Endothelial cell of umbilical vein (primary cell): Measurements from ENCODE around the gene SHROOM4. TPM values are rescaled to one million over a fixed set of nuclear protein-coding genes. Genes with fewer than 3 reads are reported as not detected.

Experiments used
- BruUV-seq: library from RNA; stranded (reverse); fragments of 400-500 nt; replicated peaks from 2 replicates; lab custom pipeline; 2021; lab: Mats Ljungman, UMichigan
- CTCF ChIA-PET: fragments of 300-600, 350-600 bp; sonication (Branson Sonifier 250); formaldehyde crosslinking; loops from one replicate; lab custom pipeline; 2021; ENCODE audit warnings: antibody characterized with exemption, inconsistent platforms; lab: Charles Lee
- POLR2A ChIA-PET: fragments of 300-600, 350-600 bp; sonication (Branson Sonifier 250); formaldehyde crosslinking; loops from one replicate; lab custom pipeline; 2021; ENCODE audit warnings: antibody characterized with exemption, inconsistent platforms; lab: Charles Lee
- DNase-seq: peaks from one replicate; pipeline ENCODE4 v3.0.0-alpha.2; 2011; ENCODE audit warnings: low read depth, low spot score
- FAIRE-seq: peaks from 2 replicates; lab custom pipeline; 2011; peaks lifted over from hg19 to GRCh38; lab: Jason Lieb, UNC
- H2AFZ ChIP-seq: 2 replicates; pipeline ENCODE4 v1.6.0; 2012; ENCODE audit warnings: low read depth, low read length, control low read depth, inconsistent platforms
- H3K27ac ChIP-seq: 2 replicates; pipeline ENCODE4 v1.5.1; 2011; ENCODE audit warnings: low read depth, mild to moderate bottlenecking, control low read depth, low read length, moderate library complexity; ENCODE audit not compliant: insufficient read depth
- H3K27me3 ChIP-seq, 2 experiments: 2 replicates each; pipeline versions ENCODE4 v1.6.0 to v1.6.1; 2011; ENCODE audit warnings: low read length in 2 of 2, mixed read lengths in 1 of 2; ENCODE audit not compliant: control insufficient read depth in 2 of 2, insufficient read depth in 2 of 2
- H3K36me3 ChIP-seq, 2 experiments: 2 replicates in 1 of 2; 3 replicates in 1 of 2; pipeline ENCODE4 v1.5.1; 2011; ENCODE audit warnings: low read length in 2 of 2, mild to moderate bottlenecking in 1 of 2, moderate library complexity in 1 of 2; ENCODE audit not compliant: control insufficient read depth in 2 of 2, insufficient read depth in 2 of 2; ENCODE audit errors: extremely low read depth in 1 of 2
- H3K4me1 ChIP-seq: 3 replicates; pipeline ENCODE4 v1.5.1; 2011; ENCODE audit warnings: mild to moderate bottlenecking, low read length; ENCODE audit not compliant: control insufficient read depth, insufficient read depth; ENCODE audit errors: extremely low read depth
- H3K4me2 ChIP-seq: 2 replicates; pipeline ENCODE4 v1.6.1; 2011; ENCODE audit warnings: low read length, control low read depth, mixed read lengths; ENCODE audit not compliant: insufficient read depth
- H3K4me3 ChIP-seq, 3 experiments: fragments of 200-600 bp in 1 of 3; sonication (generic), shearing (Covaris generic) in 1 of 3; replicated peaks in 1 of 3; 2 replicates each; pipeline ENCODE4 v1.5.1; 2011 to 2016; ENCODE audit warnings: control low read depth in 3 of 3, low read length in 3 of 3, mild to moderate bottlenecking in 2 of 3, inconsistent platforms in 1 of 3, low read depth in 1 of 3, moderate library complexity in 1 of 3; ENCODE audit not compliant: insufficient read depth in 1 of 3
- H3K79me2 ChIP-seq: 2 replicates; pipeline ENCODE4 v1.6.0; 2012; ENCODE audit warnings: low read length, inconsistent platforms; ENCODE audit not compliant: control insufficient read depth, insufficient read depth
- H3K9ac ChIP-seq: replicated peaks from 2 replicates; pipeline ENCODE3; 2011; ENCODE audit warnings: low read length, control low read depth; ENCODE audit not compliant: insufficient read depth; ENCODE audit errors: extremely low read depth
- H3K9me1 ChIP-seq: replicated peaks from 3 replicates; pipeline ENCODE4 v1.6.0; 2011; ENCODE audit warnings: mild to moderate bottlenecking, low read length; ENCODE audit not compliant: control insufficient read depth, insufficient read depth; ENCODE audit errors: extremely low read depth
- H3K9me3 ChIP-seq: replicated peaks from 2 replicates; pipeline ENCODE4 v1.5.1; 2012; ENCODE audit warnings: low read length, inconsistent platforms; ENCODE audit not compliant: control insufficient read depth, insufficient read depth
- H4K20me1 ChIP-seq: replicated peaks from 2 replicates; pipeline ENCODE3; 2011; ENCODE audit warnings: mild to moderate bottlenecking, low read length; ENCODE audit not compliant: control insufficient read depth, insufficient read depth; ENCODE audit errors: extremely low read depth
- EZH2 ChIP-seq: IDR thresholded peaks from 2 replicates; pipeline ENCODE4 v1.6.1; 2012; ENCODE audit warnings: borderline replicate concordance, low read depth, mild to moderate bottlenecking, moderate library complexity, low read length, inconsistent platforms; ENCODE audit not compliant: severe bottlenecking
- FOS ChIP-seq: IDR thresholded peaks from 2 replicates; pipeline ENCODE4 v1.6.1; 2011; ENCODE audit warnings: mild to moderate bottlenecking, low read length, moderate library complexity, borderline replicate concordance; ENCODE audit not compliant: insufficient read depth
- GATA2 ChIP-seq: IDR thresholded peaks from 2 replicates; pipeline ENCODE4 v1.7.0; 2011; ENCODE audit warnings: low read depth, mild to moderate bottlenecking, moderate library complexity, mixed read lengths, low read length; ENCODE audit not compliant: insufficient read length, insufficient read depth
- MYC ChIP-seq: IDR thresholded peaks from one replicate; pipeline ENCODE4 v1.6.1; 2011; ENCODE audit warnings: mild to moderate bottlenecking, low read depth, low read length
- POLR2A ChIP-seq: IDR thresholded peaks from 2 replicates; pipeline ENCODE4 v1.6.1; 2012; ENCODE audit warnings: low read depth, mild to moderate bottlenecking, control low read depth, low read length
- POLR2AphosphoS5 ChIP-seq: IDR thresholded peaks from 2 replicates; pipeline ENCODE4 v1.6.1; 2012; ENCODE audit warnings: low read depth, mild to moderate bottlenecking, control low read depth, low read length, moderate library complexity; ENCODE audit not compliant: insufficient read depth
- dilution Hi-C: fragments of 300-500 bp; cut with MboI; formaldehyde crosslinking; loops from one replicate; pipeline ENCODE4 v1.15.0; 2019; ENCODE audit warnings: low sequenced_read_pairs; ENCODE audit not compliant: extremely low pct_ligation_motif_present
- intact Hi-C: fragments of 100-400 bp; cut with micrococcal nuclease; formaldehyde crosslinking; loops from one replicate; pipeline ENCODE4 v1.10.0; 2022
- polyA plus RNA-seq, 4 experiments: library from polyadenylated mRNA; depleted of rRNA in 3 of 4; stranded (reverse) in 3 of 4; unstranded in 1 of 4; fragments of >200 nt; gene quantifications; 2 replicates each; pipeline versions ENCODE4 v1.2.1 to v1.2.3, GENCODE V29; 2011 to 2012; ENCODE audit warnings: missing spikeins in 1 of 4
- total RNA-seq: library from RNA; stranded (reverse); gene quantifications from 2 replicates; pipeline ENCODE4 v1.2.3, GENCODE V29; 2021
- TF ChIP-seq, protein P1 (sequence below), 2 donors: IDR thresholded peaks; 1 replicate in 1 of 2; 2 replicates in 1 of 2; pipeline ENCODE4 v1.5.1; 2011; ENCODE audit warnings: low read length in 2 of 2, mild to moderate bottlenecking in 2 of 2, moderate library complexity in 2 of 2, control low read depth in 1 of 2, inconsistent platforms in 1 of 2, low read depth in 1 of 2; ENCODE audit not compliant: insufficient read depth in 1 of 2; ENCODE audit errors: extremely low read depth in 1 of 2

The SHROOM4 gene
- total and polyA plus RNA-seq, 2 donors (not counting 3 experiments of a cell fraction or from before 2014, with no cell fraction given): 29.7 to 57.5 TPM

DNA sequence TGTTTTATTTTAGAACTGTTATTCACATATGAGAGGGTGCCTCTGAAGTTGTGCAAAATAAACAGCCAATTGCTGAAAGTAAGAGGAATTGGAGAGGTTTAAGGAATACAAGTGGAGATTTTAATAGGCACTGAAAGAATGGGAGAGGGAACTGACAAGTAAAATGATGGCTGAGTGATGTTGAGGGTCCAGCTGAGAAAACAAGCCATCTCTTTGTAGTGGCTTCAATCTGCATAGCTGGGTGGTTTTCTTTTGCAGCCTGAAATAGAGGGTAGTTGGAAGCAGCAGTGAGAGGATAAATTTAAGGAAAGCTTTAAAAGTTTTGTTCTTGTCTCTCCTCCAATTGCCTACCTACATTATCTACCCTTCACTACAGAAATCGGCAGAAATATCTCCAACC, 236.7 kb downstream of the SHROOM4 start:
- Histone ChIP-seq H2AFZ (no peak overlapping the region), H3K27me3 (no peaks in the 10 kb centered on the region), H3K27ac (no peak overlapping the region), H3K79me2 (no peaks in the 10 kb centered on the region), H4K20me1 (no peaks in the 10 kb centered on the region), H3K4me3 (no peak overlapping the region), H3K9me1 (no peaks in the 10 kb centered on the region), H3K4me1 (no peaks in the 10 kb centered on the region), H3K9me3 (no peaks in the 10 kb centered on the region), H3K9ac (no peak overlapping the region), H3K36me3 (no peaks in the 10 kb centered on the region), H3K4me2 (no peak overlapping the region)
- intact Hi-C loops (no loop called here), dilution Hi-C loops (no loop called here)
- TF ChIP-seq FOS (no peak), GATA2 (no peak), POLR2AphosphoS5 (no peak), MYC (no peak)
- TF ChIP-seq, protein P1, sequence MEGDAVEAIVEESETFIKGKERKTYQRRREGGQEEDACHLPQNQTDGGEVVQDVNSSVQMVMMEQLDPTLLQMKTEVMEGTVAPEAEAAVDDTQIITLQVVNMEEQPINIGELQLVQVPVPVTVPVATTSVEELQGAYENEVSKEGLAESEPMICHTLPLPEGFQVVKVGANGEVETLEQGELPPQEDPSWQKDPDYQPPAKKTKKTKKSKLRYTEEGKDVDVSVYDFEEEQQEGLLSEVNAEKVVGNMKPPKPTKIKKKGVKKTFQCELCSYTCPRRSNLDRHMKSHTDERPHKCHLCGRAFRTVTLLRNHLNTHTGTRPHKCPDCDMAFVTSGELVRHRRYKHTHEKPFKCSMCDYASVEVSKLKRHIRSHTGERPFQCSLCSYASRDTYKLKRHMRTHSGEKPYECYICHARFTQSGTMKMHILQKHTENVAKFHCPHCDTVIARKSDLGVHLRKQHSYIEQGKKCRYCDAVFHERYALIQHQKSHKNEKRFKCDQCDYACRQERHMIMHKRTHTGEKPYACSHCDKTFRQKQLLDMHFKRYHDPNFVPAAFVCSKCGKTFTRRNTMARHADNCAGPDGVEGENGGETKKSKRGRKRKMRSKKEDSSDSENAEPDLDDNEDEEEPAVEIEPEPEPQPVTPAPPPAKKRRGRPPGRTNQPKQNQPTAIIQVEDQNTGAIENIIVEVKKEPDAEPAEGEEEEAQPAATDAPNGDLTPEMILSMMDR (IDR thresholded peaks at IDR 0.05; ENCODE audit: extremely low read depth in 1 of 2, insufficient read depth in 1 of 2, low read depth in 1 of 2, low read length in 2 of 2): no peak
- DNase-seq (no peak), FAIRE-seq (no peak)
- ChIA-PET CTCF (interaction anchor here (1.1 kb wide), 1 partner anchor 104 kb away, joined by 3 read pairs; no protein-coding TSS in a partner anchor), POLR2A (no interaction called here)
- BruUV-seq: no TSS peak

DNA sequence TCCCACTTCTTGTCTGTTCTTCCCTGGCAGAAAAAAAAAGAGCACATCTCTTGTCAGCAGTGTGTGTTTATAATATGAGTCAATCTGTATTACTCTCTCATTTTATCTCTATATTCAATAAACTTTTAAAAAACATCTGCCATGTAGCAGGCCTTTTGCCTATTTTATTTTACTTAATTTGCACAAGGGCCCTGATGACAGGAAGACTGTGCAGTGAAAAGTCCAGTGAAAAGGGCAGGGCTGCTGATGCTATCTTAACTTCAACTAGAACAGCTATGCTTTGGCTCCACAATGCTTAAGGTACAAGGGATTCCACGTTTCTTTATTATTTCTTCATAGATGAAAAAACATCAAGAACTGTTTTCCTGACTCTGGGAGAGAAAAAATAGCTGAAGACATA, 246.4 kb downstream of the SHROOM4 start:
- POLR2A ChIA-PET: no interaction called here
- H2AFZ ChIP-seq: no peak overlapping the region
- TF ChIP-seq, protein P1 (IDR thresholded peaks at IDR 0.05; ENCODE audit: extremely low read depth in 1 of 2, insufficient read depth in 1 of 2, low read depth in 1 of 2, low read length in 2 of 2): no peak
- TF ChIP-seq MYC (no peak), POLR2A (no peak), POLR2AphosphoS5 (no peak), EZH2 (no peak), GATA2 (no peak)
- H3K36me3 ChIP-seq: no peaks in the 10 kb centered on the region
- H4K20me1 ChIP-seq: no peaks in the 10 kb centered on the region
- no peaks in the 10 kb centered on the region for H3K79me2 ChIP-seq
- H3K27me3 ChIP-seq: no peaks in the 10 kb centered on the region
- FAIRE-seq (no peak), DNase-seq (no peak)
- no peaks in the 10 kb centered on the region for H3K9me3 ChIP-seq
- H3K9me1 ChIP-seq: no peaks in the 10 kb centered on the region
- intact Hi-C loops: no loop called here
- no peak overlapping the region for H3K9ac ChIP-seq
- no peak overlapping the region for H3K4me2 ChIP-seq
- no TSS peak for BruUV-seq
- no peak overlapping the region for H3K27ac ChIP-seq
- no peaks in the 10 kb centered on the region for H3K4me1 ChIP-seq
- CTCF ChIA-PET: no interaction called here
- H3K4me3 ChIP-seq: no peak overlapping the region
- dilution Hi-C loops: no loop called here
